OCI-LY3 (cell line): ENCODE data around the gene DPYSL3.

ENCODE experiments used
- H2AFZ ChIP-seq: fragments of 200-600, 300-600 bp; shearing (Covaris generic); 2 replicates; pipeline ENCODE4 v1.6.0; 2014; ENCODE audit warnings: antibody characterized with exemption, low read depth, low read length
- H3K27ac ChIP-seq: fragments of 200-600, 300-600 bp; sonication (generic); 2 replicates; pipeline ENCODE4 v1.5.1; 2014; ENCODE audit warnings: mild to moderate bottlenecking, low read length, moderate library complexity, mixed read lengths
- H3K27me3 ChIP-seq: fragments of 200-600, 300-600 bp; sonication (generic); 2 replicates; pipeline ENCODE4 v1.6.1; 2014; ENCODE audit warnings: low read depth, low read length, mixed read lengths
- H3K36me3 ChIP-seq: fragments of 200-600, 300-600 bp; sonication (generic); replicated peaks from 2 replicates; pipeline ENCODE3; 2014; ENCODE audit warnings: low read depth, low read length, mixed read lengths
- H3K4me1 ChIP-seq: fragments of 300-600, 200-600 bp; sonication (generic); 2 replicates; pipeline ENCODE4 v1.6.1; 2014; ENCODE audit warnings: low read length, mixed read lengths
- H3K4me2 ChIP-seq: fragments of 200-600, 300-600 bp; sonication (generic); 2 replicates; pipeline ENCODE4 v1.6.1; 2014; ENCODE audit warnings: low read length, mixed read lengths
- H3K4me3 ChIP-seq: fragments of 300-600, 200-600 bp; sonication (generic); 2 replicates; pipeline ENCODE4 v1.5.1; 2014; ENCODE audit warnings: antibody characterized with exemption, mild to moderate bottlenecking, low read length, moderate library complexity
- H3K79me2 ChIP-seq: fragments of 300-600, 200-600 bp; shearing (Covaris generic); 2 replicates; pipeline ENCODE4 v1.6.1; 2014; ENCODE audit warnings: mild to moderate bottlenecking, low read length, mixed read lengths
- H3K9ac ChIP-seq: fragments of 300-600, 200-600 bp; shearing (Covaris generic); 2 replicates; pipeline ENCODE4 v1.6.0; 2014; ENCODE audit warnings: mild to moderate bottlenecking, low read length, moderate library complexity
- H3K9me3 ChIP-seq: fragments of 200-600, 300-600 bp; shearing (Covaris generic); 2 replicates; pipeline ENCODE4 v1.6.1; 2014; ENCODE audit warnings: low read length, mixed read lengths; ENCODE audit not compliant: insufficient read depth
- H4K20me1 ChIP-seq: fragments of 200-600, 300-600 bp; sonication (generic); 2 replicates; pipeline ENCODE4 v1.6.1; 2016; ENCODE audit warnings: low read length, mixed read lengths; ENCODE audit not compliant: insufficient read depth
- EZH2phosphoT487 ChIP-seq: fragments of 200-600 bp; shearing (Covaris generic); IDR thresholded peaks from 2 replicates; pipeline ENCODE4 v1.6.1; 2018; ENCODE audit warnings: antibody characterized with exemption, mixed run types, low read depth
- TF ChIP-seq, protein P1 (sequence below): fragments of 200-600, 300-600 bp; sonication (generic); IDR thresholded peaks from 2 replicates; pipeline ENCODE4 v1.5.1; 2014; ENCODE audit warnings: antibody characterized with exemption, low read length, low read depth

Gene DPYSL3

DNA sequence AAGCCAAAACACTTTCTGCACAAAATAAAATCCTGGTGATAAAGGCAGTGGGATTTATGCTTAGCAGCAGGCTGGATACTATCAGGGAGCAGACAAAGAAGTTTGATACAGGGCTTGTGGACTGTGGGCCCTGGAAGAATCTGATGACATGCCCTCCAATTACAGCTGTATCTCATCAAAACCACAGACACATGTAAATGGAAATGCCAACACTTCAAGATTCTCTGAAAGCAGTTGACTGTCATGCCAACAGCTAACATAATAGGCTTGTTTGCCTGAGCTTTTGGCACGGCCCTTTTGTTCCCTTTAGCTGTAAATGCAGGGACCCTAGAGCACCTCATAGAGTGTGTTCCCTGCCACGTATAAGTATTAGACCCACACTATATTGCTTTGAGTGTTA, 160.6 kb downstream of the DPYSL3 start:
- Histone ChIP-seq H3K27me3 (no peaks in the 10 kb centered on the region), H2AFZ (no peak overlapping the region), H3K4me1 (no peaks in the 10 kb centered on the region), H3K9ac (no peak overlapping the region), H3K4me2 (no peak overlapping the region), H3K9me3 (no peaks in the 10 kb centered on the region), H4K20me1 (no peaks in the 10 kb centered on the region), H3K27ac (no peak overlapping the region), H3K4me3 (no peak overlapping the region), H3K79me2 (no peaks in the 10 kb centered on the region), H3K36me3 (no peaks in the 10 kb centered on the region)
- TF ChIP-seq, protein P1, sequence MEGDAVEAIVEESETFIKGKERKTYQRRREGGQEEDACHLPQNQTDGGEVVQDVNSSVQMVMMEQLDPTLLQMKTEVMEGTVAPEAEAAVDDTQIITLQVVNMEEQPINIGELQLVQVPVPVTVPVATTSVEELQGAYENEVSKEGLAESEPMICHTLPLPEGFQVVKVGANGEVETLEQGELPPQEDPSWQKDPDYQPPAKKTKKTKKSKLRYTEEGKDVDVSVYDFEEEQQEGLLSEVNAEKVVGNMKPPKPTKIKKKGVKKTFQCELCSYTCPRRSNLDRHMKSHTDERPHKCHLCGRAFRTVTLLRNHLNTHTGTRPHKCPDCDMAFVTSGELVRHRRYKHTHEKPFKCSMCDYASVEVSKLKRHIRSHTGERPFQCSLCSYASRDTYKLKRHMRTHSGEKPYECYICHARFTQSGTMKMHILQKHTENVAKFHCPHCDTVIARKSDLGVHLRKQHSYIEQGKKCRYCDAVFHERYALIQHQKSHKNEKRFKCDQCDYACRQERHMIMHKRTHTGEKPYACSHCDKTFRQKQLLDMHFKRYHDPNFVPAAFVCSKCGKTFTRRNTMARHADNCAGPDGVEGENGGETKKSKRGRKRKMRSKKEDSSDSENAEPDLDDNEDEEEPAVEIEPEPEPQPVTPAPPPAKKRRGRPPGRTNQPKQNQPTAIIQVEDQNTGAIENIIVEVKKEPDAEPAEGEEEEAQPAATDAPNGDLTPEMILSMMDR: no peak
- no peak for TF ChIP-seq EZH2phosphoT487

DNA sequence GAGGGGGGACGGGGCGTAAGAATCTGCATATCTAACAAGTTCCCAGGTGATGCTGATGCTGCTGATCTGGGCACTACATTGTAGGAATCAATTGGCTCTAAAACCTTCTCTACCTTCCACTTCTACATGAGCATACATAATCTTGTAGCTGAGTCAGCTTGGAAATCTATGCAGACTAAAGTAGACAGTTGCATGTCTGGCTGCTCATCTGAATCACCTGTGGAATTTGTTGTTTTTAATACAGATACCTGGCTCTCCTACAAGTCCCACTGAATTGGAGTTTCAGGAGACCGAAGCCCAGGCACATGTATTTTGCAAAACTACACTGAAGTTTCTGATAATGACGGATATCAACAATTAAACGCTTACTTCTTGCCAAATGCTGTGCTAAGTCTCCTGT, 161.4 kb downstream of the DPYSL3 start:
- H3K4me2 ChIP-seq: no peak overlapping the region
- no peaks in the 10 kb centered on the region for H3K9me3 ChIP-seq
- no peak overlapping the region for H2AFZ ChIP-seq
- no peak overlapping the region for H3K9ac ChIP-seq
- TF ChIP-seq EZH2phosphoT487: no peak
- TF ChIP-seq, protein P1: no peak
- H3K27me3 ChIP-seq: no peaks in the 10 kb centered on the region
- H3K4me3 ChIP-seq: no peak overlapping the region
- H3K4me1 ChIP-seq: no peaks in the 10 kb centered on the region
- no peak overlapping the region for H3K27ac ChIP-seq
- H4K20me1 ChIP-seq: no peaks in the 10 kb centered on the region
- no peaks in the 10 kb centered on the region for H3K36me3 ChIP-seq
- no peaks in the 10 kb centered on the region for H3K79me2 ChIP-seq

DNA sequence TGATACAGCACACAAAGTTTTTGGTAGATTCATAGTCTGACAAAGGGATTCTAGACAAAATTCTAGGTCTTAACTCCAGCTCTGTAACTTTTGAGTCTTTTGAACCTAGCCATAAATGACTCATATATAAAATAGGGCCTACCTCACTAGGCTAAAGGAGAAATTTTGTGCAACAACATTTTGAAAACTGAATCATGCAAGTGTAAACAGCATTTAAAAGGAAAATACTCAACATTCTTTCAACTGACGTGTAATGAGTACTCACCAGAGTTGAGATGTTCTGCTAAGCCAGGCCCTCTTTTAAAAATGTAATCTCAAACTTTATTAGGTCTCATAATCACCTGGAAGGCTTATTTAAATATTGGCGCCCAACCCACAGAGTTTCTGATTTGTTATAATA, 161.8 kb downstream of the DPYSL3 start:
- Histone ChIP-seq H3K27me3 (no peaks in the 10 kb centered on the region), H4K20me1 (no peaks in the 10 kb centered on the region), H3K4me2 (no peak overlapping the region), H3K27ac (no peak overlapping the region), H3K9ac (no peak overlapping the region), H3K9me3 (no peaks in the 10 kb centered on the region), H2AFZ (no peak overlapping the region), H3K79me2 (no peaks in the 10 kb centered on the region), H3K4me1 (no peaks in the 10 kb centered on the region), H3K4me3 (no peak overlapping the region), H3K36me3 (no peaks in the 10 kb centered on the region)
- TF ChIP-seq EZH2phosphoT487: no peak
- TF ChIP-seq, protein P1: no peak

DNA sequence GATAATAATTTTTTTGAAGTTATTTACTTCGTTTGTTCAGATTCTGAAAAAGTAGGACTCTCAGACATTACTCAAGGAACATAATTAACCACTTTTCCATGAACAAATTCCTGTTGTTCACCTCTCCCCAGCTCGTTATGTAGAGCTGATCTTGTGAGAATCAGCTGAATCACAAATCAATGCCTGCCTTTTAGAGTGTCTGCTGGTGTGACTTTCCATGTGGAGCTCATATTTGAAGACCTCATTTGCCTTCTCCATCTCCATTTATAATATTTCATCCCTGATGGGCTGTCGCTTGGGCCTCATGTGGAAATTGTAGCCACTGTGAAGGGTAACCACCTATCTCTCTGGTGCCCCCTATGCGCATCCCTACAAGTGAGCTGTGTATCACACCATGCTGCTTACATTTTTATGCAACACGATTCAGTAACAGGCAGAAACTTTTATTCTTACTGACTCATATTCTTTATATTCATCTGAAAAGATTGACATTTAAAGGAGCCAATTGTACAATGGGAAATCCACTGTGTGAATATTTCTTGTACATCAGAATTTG, 163.8 kb downstream of the DPYSL3 start:
- TF ChIP-seq EZH2phosphoT487: no peak
- TF ChIP-seq, protein P1: no peak
- H3K9me3 ChIP-seq: no peaks in the 10 kb centered on the region
- H2AFZ ChIP-seq: no peak overlapping the region
- H3K79me2 ChIP-seq: no peaks in the 10 kb centered on the region
- no peaks in the 10 kb centered on the region for H3K36me3 ChIP-seq
- H3K9ac ChIP-seq: no peak overlapping the region
- H4K20me1 ChIP-seq: no peaks in the 10 kb centered on the region
- H3K27me3 ChIP-seq: no peaks in the 10 kb centered on the region
- no peak overlapping the region for H3K4me3 ChIP-seq
- no peaks in the 10 kb centered on the region for H3K4me1 ChIP-seq
- no peak overlapping the region for H3K4me2 ChIP-seq
- no peak overlapping the region for H3K27ac ChIP-seq
